H1 (cell line): ENCODE results near the gene NAV2. TPM values are rescaled to one million over a fixed set of nuclear protein-coding genes. Genes with fewer than 3 reads are reported as not detected.

Experiments used
- EP300 ChIP-seq, 2 experiments: IDR thresholded peaks; 1 replicate in 1 of 2; 2 replicates in 1 of 2; pipeline ENCODE4 v1.6.1; 2011 to 2012; ENCODE audit warnings: low read depth in 2 of 2, low read length in 2 of 2, mild to moderate bottlenecking in 2 of 2, borderline replicate concordance in 1 of 2, inconsistent platforms in 1 of 2, moderate library complexity in 1 of 2
- EZH2 ChIP-seq: fragments of 200-600 bp; sonication (generic); IDR thresholded peaks from 2 replicates; pipeline ENCODE4 v1.7.1; 2012; ENCODE audit warnings: low read depth, mild to moderate bottlenecking, moderate library complexity, low read length, inconsistent platforms; ENCODE audit not compliant: severe bottlenecking
- GABPA ChIP-seq: IDR thresholded peaks from 2 replicates; pipeline ENCODE4 v1.6.1; 2011; ENCODE audit warnings: mild to moderate bottlenecking, low read length, moderate library complexity, borderline replicate concordance; ENCODE audit not compliant: insufficient read depth
- JUND ChIP-seq: IDR thresholded peaks from 2 replicates; pipeline ENCODE4 v1.6.1; 2011; ENCODE audit warnings: mild to moderate bottlenecking, improper control_type of control experiment, low read length
- POU5F1 ChIP-seq: IDR thresholded peaks from 2 replicates; pipeline ENCODE4 v1.6.1; 2011; ENCODE audit warnings: low read depth, mild to moderate bottlenecking, low read length, moderate library complexity
- SAP30 ChIP-seq: fragments of 300-600 bp; sonication (generic); IDR thresholded peaks from 2 replicates; pipeline ENCODE4 v1.7.1; 2012; ENCODE audit warnings: low read length, moderate library complexity, mild to moderate bottlenecking, inconsistent platforms; ENCODE audit not compliant: insufficient read depth, insufficient replicate concordance
- SUZ12 ChIP-seq: fragments of 200-600 bp; sonication (generic); IDR thresholded peaks from 2 replicates; pipeline ENCODE4 v1.6.1; 2012; ENCODE audit warnings: mild to moderate bottlenecking, inconsistent platforms, low read length, moderate library complexity, mixed read lengths
- polyA plus RNA-seq, 7 experiments: library from polyadenylated mRNA; depleted of rRNA in 3 of 7; stranded (reverse) in 5 of 7; unstranded in 2 of 7; fragments of >200 nt in 5 of 7; fragments of 200-250 nt in 2 of 7; gene quantifications; 1 replicate in 5 of 7; 2 replicates in 1 of 7; 4 replicates in 1 of 7; pipeline versions ENCODE4 v1.2.1 to v1.2.3, GENCODE V29; 2011 to 2013; ENCODE audit warnings: missing spikeins in 2 of 7, mixed read lengths in 2 of 7
- total RNA-seq: library from RNA; stranded (reverse); fragmentation: NEBNext Ultra II Directional; extraction: Animal tissue kit (Norgen Biotek cat#: 25700); gene quantifications from 2 replicates; pipeline ENCODE4 v1.2.1, GENCODE V29; 2021
- TF ChIP-seq, protein P1 (sequence below): fragments of 300-600 bp; sonication (generic); IDR thresholded peaks from 2 replicates; pipeline ENCODE4 v1.7.1; 2012; ENCODE audit warnings: low read length, moderate library complexity, mild to moderate bottlenecking, inconsistent platforms; ENCODE audit not compliant: insufficient replicate concordance
- TF ChIP-seq, protein P2 (sequence below): IDR thresholded peaks from 2 replicates; pipeline ENCODE4 v1.6.1; 2011; ENCODE audit warnings: low read length, improper control_type of control experiment

Gene NAV2
- total and polyA plus RNA-seq, 2 of the 8 experiments (the other 6 are each of a cell fraction or from before 2014, with no cell fraction given) = 35.6 to 73.6 TPM

DNA sequence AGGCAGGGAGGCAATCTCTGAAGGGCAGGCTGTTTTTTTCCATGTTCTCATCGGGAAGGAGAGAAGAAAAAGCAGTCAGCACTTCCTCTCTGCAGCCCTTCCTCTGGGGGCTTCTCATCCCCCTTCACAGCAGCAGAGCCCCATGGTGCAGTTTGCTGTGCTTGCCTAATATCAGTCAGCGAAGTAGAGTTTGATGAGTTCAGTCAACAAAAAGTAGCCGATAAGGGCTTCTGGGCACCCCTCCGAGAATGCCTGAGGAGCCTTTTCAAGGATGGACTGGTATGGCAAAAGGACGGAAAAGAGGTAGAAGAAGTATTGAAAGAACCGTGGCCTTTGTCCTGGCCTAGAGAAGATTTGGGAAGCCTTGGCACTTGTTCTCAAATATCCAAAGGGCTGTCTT is 55.6 kb downstream of the NAV2 start (continued):
- TF ChIP-seq, protein P1, sequence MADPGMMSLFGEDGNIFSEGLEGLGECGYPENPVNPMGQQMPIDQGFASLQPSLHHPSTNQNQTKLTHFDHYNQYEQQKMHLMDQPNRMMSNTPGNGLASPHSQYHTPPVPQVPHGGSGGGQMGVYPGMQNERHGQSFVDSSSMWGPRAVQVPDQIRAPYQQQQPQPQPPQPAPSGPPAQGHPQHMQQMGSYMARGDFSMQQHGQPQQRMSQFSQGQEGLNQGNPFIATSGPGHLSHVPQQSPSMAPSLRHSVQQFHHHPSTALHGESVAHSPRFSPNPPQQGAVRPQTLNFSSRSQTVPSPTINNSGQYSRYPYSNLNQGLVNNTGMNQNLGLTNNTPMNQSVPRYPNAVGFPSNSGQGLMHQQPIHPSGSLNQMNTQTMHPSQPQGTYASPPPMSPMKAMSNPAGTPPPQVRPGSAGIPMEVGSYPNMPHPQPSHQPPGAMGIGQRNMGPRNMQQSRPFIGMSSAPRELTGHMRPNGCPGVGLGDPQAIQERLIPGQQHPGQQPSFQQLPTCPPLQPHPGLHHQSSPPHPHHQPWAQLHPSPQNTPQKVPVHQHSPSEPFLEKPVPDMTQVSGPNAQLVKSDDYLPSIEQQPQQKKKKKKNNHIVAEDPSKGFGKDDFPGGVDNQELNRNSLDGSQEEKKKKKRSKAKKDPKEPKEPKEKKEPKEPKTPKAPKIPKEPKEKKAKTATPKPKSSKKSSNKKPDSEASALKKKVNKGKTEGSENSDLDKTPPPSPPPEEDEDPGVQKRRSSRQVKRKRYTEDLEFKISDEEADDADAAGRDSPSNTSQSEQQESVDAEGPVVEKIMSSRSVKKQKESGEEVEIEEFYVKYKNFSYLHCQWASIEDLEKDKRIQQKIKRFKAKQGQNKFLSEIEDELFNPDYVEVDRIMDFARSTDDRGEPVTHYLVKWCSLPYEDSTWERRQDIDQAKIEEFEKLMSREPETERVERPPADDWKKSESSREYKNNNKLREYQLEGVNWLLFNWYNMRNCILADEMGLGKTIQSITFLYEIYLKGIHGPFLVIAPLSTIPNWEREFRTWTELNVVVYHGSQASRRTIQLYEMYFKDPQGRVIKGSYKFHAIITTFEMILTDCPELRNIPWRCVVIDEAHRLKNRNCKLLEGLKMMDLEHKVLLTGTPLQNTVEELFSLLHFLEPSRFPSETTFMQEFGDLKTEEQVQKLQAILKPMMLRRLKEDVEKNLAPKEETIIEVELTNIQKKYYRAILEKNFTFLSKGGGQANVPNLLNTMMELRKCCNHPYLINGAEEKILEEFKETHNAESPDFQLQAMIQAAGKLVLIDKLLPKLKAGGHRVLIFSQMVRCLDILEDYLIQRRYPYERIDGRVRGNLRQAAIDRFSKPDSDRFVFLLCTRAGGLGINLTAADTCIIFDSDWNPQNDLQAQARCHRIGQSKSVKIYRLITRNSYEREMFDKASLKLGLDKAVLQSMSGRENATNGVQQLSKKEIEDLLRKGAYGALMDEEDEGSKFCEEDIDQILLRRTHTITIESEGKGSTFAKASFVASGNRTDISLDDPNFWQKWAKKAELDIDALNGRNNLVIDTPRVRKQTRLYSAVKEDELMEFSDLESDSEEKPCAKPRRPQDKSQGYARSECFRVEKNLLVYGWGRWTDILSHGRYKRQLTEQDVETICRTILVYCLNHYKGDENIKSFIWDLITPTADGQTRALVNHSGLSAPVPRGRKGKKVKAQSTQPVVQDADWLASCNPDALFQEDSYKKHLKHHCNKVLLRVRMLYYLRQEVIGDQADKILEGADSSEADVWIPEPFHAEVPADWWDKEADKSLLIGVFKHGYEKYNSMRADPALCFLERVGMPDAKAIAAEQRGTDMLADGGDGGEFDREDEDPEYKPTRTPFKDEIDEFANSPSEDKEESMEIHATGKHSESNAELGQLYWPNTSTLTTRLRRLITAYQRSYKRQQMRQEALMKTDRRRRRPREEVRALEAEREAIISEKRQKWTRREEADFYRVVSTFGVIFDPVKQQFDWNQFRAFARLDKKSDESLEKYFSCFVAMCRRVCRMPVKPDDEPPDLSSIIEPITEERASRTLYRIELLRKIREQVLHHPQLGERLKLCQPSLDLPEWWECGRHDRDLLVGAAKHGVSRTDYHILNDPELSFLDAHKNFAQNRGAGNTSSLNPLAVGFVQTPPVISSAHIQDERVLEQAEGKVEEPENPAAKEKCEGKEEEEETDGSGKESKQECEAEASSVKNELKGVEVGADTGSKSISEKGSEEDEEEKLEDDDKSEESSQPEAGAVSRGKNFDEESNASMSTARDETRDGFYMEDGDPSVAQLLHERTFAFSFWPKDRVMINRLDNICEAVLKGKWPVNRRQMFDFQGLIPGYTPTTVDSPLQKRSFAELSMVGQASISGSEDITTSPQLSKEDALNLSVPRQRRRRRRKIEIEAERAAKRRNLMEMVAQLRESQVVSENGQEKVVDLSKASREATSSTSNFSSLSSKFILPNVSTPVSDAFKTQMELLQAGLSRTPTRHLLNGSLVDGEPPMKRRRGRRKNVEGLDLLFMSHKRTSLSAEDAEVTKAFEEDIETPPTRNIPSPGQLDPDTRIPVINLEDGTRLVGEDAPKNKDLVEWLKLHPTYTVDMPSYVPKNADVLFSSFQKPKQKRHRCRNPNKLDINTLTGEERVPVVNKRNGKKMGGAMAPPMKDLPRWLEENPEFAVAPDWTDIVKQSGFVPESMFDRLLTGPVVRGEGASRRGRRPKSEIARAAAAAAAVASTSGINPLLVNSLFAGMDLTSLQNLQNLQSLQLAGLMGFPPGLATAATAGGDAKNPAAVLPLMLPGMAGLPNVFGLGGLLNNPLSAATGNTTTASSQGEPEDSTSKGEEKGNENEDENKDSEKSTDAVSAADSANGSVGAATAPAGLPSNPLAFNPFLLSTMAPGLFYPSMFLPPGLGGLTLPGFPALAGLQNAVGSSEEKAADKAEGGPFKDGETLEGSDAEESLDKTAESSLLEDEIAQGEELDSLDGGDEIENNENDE = no peak
- TF ChIP-seq SAP30 (no peak), GABPA (no peak), SUZ12 (no peak), POU5F1 (no peak), JUND (no peak), EP300 (IDR thresholded peaks at IDR 0.05; ENCODE audit: borderline replicate concordance in 1 of 2, low read depth in 2 of 2, low read length in 2 of 2) (no peak), EZH2 (no peak)
- TF ChIP-seq, protein P2, sequence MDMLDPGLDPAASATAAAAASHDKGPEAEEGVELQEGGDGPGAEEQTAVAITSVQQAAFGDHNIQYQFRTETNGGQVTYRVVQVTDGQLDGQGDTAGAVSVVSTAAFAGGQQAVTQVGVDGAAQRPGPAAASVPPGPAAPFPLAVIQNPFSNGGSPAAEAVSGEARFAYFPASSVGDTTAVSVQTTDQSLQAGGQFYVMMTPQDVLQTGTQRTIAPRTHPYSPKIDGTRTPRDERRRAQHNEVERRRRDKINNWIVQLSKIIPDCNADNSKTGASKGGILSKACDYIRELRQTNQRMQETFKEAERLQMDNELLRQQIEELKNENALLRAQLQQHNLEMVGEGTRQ = no peak
